H1 (cell line): ENCODE data around the gene RASGRP1. TPM values are rescaled to one million over a fixed set of nuclear protein-coding genes. Genes with fewer than 3 reads are reported as not detected.

Source experiments
- CTCF ChIA-PET: fragments of 300-600 bp; sonication (Branson Sonifier 250); formaldehyde crosslinking; loops from one replicate; lab custom pipeline; 2021; ENCODE audit not compliant: partially characterized antibody; lab: Charles Lee
- POLR2A ChIA-PET: fragments of 300-600 bp; sonication (Branson Sonifier 250); formaldehyde crosslinking; loops from one replicate; lab custom pipeline; 2021; ENCODE audit warnings: inconsistent platforms; ENCODE audit not compliant: partially characterized antibody; lab: Charles Lee
- DNase-seq, 2 experiments: peaks; one replicate each; pipeline versions ENCODE4 v3.0.0 to v3.0.0-alpha.2; 2010 to 2022; ENCODE audit warnings: low spot score in 2 of 2, low read depth in 1 of 2, mixed read lengths in 1 of 2
- FAIRE-seq: peaks from 2 replicates; lab custom pipeline; 2011; peaks lifted over from hg19 to GRCh38; lab: Jason Lieb, UNC
- H2AFZ ChIP-seq: 2 replicates; pipeline ENCODE4 v1.8.1; 2012; ENCODE audit warnings: low read length, inconsistent platforms
- H2AK5ac ChIP-seq: 2 replicates; pipeline ENCODE4 v1.6.1; 2013; ENCODE audit warnings: low read depth, low read length
- H2BK120ac ChIP-seq: replicated peaks from 2 replicates; pipeline ENCODE3; 2013; ENCODE audit warnings: low read depth, low read length, inconsistent platforms
- H2BK12ac ChIP-seq: 2 replicates; pipeline ENCODE4 v1.6.1; 2013; ENCODE audit warnings: low read depth, low read length
- H2BK15ac ChIP-seq: 2 replicates; pipeline ENCODE4 v1.6.1; 2013; ENCODE audit warnings: low read length
- H2BK20ac ChIP-seq: 2 replicates; pipeline ENCODE4 v1.6.1; 2013; ENCODE audit warnings: low read length
- H2BK5ac ChIP-seq: 2 replicates; pipeline ENCODE4 v1.6.1; 2013; ENCODE audit warnings: low read depth, low read length
- H3K14ac ChIP-seq: 2 replicates; pipeline ENCODE4 v1.6.1; 2013; ENCODE audit warnings: inconsistent platforms; ENCODE audit not compliant: insufficient read length
- H3K18ac ChIP-seq: 2 replicates; pipeline ENCODE4 v1.6.1; 2013; ENCODE audit warnings: low read length; ENCODE audit errors: extremely low read depth
- H3K23ac ChIP-seq: 2 replicates; pipeline ENCODE4 v1.6.1; 2013; ENCODE audit warnings: inconsistent platforms; ENCODE audit not compliant: insufficient read length
- H3K23me2 ChIP-seq: 2 replicates; pipeline ENCODE4 v1.6.1; 2013; ENCODE audit warnings: low read depth, low read length
- H3K27ac ChIP-seq: 2 replicates; pipeline ENCODE4 v1.6.1; 2011; ENCODE audit warnings: low read depth, low read length, inconsistent platforms
- H3K27me3 ChIP-seq, 4 experiments: replicated peaks in 1 of 4; 1 replicate in 1 of 4; 2 replicates in 3 of 4; pipeline versions ENCODE4 v1.6.1 to v1.8.1; 2011 to 2013; ENCODE audit warnings: low read length in 3 of 4, mild to moderate bottlenecking in 3 of 4, inconsistent platforms in 2 of 4, mixed read lengths in 2 of 4, moderate library complexity in 1 of 4; ENCODE audit not compliant: control insufficient read depth in 3 of 4, insufficient read depth in 3 of 4; ENCODE audit errors: extremely low read depth in 1 of 4
- H3K36me3 ChIP-seq, 4 experiments: 2 replicates each; pipeline versions ENCODE4 v1.6.1 to v1.8.1; 2011 to 2013; ENCODE audit warnings: mild to moderate bottlenecking in 4 of 4, low read length in 3 of 4, moderate library complexity in 2 of 4, control low read depth in 1 of 4, inconsistent platforms in 1 of 4; ENCODE audit not compliant: insufficient read depth in 4 of 4, control insufficient read depth in 2 of 4
- H3K4ac ChIP-seq: replicated peaks from 2 replicates; pipeline ENCODE3; 2013; ENCODE audit warnings: low read length, low read depth, mixed read lengths, inconsistent platforms; ENCODE audit not compliant: insufficient read length
- H3K4me1 ChIP-seq, 4 experiments: replicated peaks in 1 of 4; 1 replicate in 1 of 4; 2 replicates in 3 of 4; pipeline versions ENCODE4 v1.6.1 to v1.8.1; 2011 to 2013; ENCODE audit warnings: low read length in 3 of 4, inconsistent platforms in 2 of 4, mixed read lengths in 1 of 4; ENCODE audit not compliant: insufficient read depth in 4 of 4, control insufficient read depth in 3 of 4
- H3K4me2 ChIP-seq, 2 experiments: 2 replicates each; pipeline versions ENCODE4 v1.6.1 to v1.8.1; 2011 to 2013; ENCODE audit warnings: low read depth in 2 of 2, low read length in 2 of 2, control low read depth in 1 of 2, inconsistent platforms in 1 of 2, mild to moderate bottlenecking in 1 of 2; ENCODE audit not compliant: insufficient read depth in 1 of 2
- H3K4me3 ChIP-seq, 4 experiments: fragments of 200-600, 300-600 bp in 1 of 4; sonication (generic), shearing (Covaris generic), sonication (Bioruptor Twin) in 1 of 4; 2 replicates each; pipeline versions ENCODE4 v1.5.1 to v1.8.1; 2011 to 2016; ENCODE audit warnings: low read length in 4 of 4, low read depth in 3 of 4, control low read depth in 2 of 4, inconsistent platforms in 2 of 4, mild to moderate bottlenecking in 2 of 4, mixed read lengths in 1 of 4, moderate library complexity in 1 of 4; ENCODE audit not compliant: insufficient read depth in 2 of 4; ENCODE audit errors: extremely low read depth in 1 of 4
- H3K56ac ChIP-seq: replicated peaks from 2 replicates; pipeline ENCODE3; 2013; ENCODE audit warnings: low read depth, mild to moderate bottlenecking, mixed read lengths, low read length, inconsistent platforms; ENCODE audit not compliant: insufficient read length
- H3K79me1 ChIP-seq: 2 replicates; pipeline ENCODE4 v1.6.1; 2013; ENCODE audit warnings: low read depth, low read length, control low read depth
- H3K79me2 ChIP-seq, 2 experiments: 2 replicates each; pipeline versions ENCODE4 v1.6.1 to v1.8.1; 2012 to 2013; ENCODE audit warnings: low read length in 2 of 2, mild to moderate bottlenecking in 2 of 2, inconsistent platforms in 1 of 2; ENCODE audit not compliant: insufficient read depth in 2 of 2, control insufficient read depth in 1 of 2
- H3K9ac ChIP-seq, 4 experiments: replicated peaks in 1 of 4; 1 replicate in 1 of 4; 2 replicates in 3 of 4; pipeline versions ENCODE4 v1.6.1 to v1.8.1; 2011 to 2013; ENCODE audit warnings: low read depth in 3 of 4, low read length in 3 of 4, control low read depth in 2 of 4, mild to moderate bottlenecking in 2 of 4, moderate library complexity in 2 of 4, inconsistent platforms in 1 of 4; ENCODE audit errors: extremely low read depth in 1 of 4
- H3K9me3 ChIP-seq, 2 experiments: 2 replicates each; pipeline versions ENCODE4 v1.6.1 to v1.8.1; 2012 to 2013; ENCODE audit warnings: mild to moderate bottlenecking in 2 of 2, moderate library complexity in 2 of 2, control low read depth in 1 of 2, inconsistent platforms in 1 of 2, low read depth in 1 of 2, low read length in 1 of 2, mixed read lengths in 1 of 2; ENCODE audit not compliant: insufficient read depth in 2 of 2
- H4K20me1 ChIP-seq, 2 experiments: replicated peaks in 1 of 2; 2 replicates each; pipeline versions ENCODE3 to v1.8.1; 2011 to 2013; ENCODE audit warnings: inconsistent platforms in 2 of 2, low read length in 2 of 2, mild to moderate bottlenecking in 1 of 2; ENCODE audit not compliant: insufficient read depth in 2 of 2, control insufficient read depth in 1 of 2
- H4K5ac ChIP-seq: 2 replicates; pipeline ENCODE4 v1.6.1; 2013; ENCODE audit warnings: low read length, low read depth, mixed read lengths, inconsistent platforms; ENCODE audit not compliant: insufficient read length
- H4K8ac ChIP-seq: 2 replicates; pipeline ENCODE4 v1.8.0; 2013; ENCODE audit warnings: mild to moderate bottlenecking, moderate library complexity, low read length, inconsistent platforms; ENCODE audit not compliant: insufficient read depth; ENCODE audit errors: extremely low read depth
- H4K91ac ChIP-seq: replicated peaks from 2 replicates; pipeline ENCODE3; 2013; ENCODE audit warnings: low read length, mixed read lengths, inconsistent platforms; ENCODE audit not compliant: insufficient read length
- JUN ChIP-seq: IDR thresholded peaks from 2 replicates; pipeline ENCODE4 v1.6.1; 2011; ENCODE audit warnings: low read depth, mild to moderate bottlenecking, improper control_type of control experiment, low read length
- PHF8 ChIP-seq: fragments of 200-600 bp; sonication (generic); conservative IDR thresholded peaks from 2 replicates; pipeline ENCODE4 v1.7.1; 2012; ENCODE audit warnings: low read depth, mild to moderate bottlenecking, inconsistent platforms, low read length, moderate library complexity
- POLR2AphosphoS5 ChIP-seq: IDR thresholded peaks from 2 replicates; pipeline ENCODE4 v1.6.1; 2011; ENCODE audit warnings: low read depth, low read length
- SP2 ChIP-seq: IDR thresholded peaks from 2 replicates; pipeline ENCODE4 v1.6.1; 2012; ENCODE audit warnings: mild to moderate bottlenecking, low read length, inconsistent platforms
- TBP ChIP-seq: IDR thresholded peaks from 2 replicates; pipeline ENCODE4 v1.6.1; 2011; ENCODE audit warnings: low read depth, low read length, improper control_type of control experiment
- WGBS, 2 experiments: shearing (Covaris generic) in 1 of 2; methylation state at CpG; one replicate each; pipeline versions ENCODE4 v1.1.6 to v1.1.7; 2013 to 2015; ENCODE audit warnings: low lambda C conversion rate in 2 of 2, mixed read lengths in 2 of 2, inconsistent platforms in 1 of 2, low coverage in 1 of 2, missing lambda C conversion rate in 1 of 2; ENCODE audit not compliant: insufficient replicate concordance in 2 of 2, insufficient coverage in 1 of 2, insufficient read length in 1 of 2; ENCODE audit errors: extremely low coverage in 1 of 2, missing lambda C conversion rate in 1 of 2; 5-methylcytosine and 5-hydroxymethylcytosine counted together
- polyA plus RNA-seq, 7 experiments: library from polyadenylated mRNA; depleted of rRNA in 3 of 7; stranded (reverse) in 5 of 7; unstranded in 2 of 7; fragments of >200 nt in 5 of 7; fragments of 200-250 nt in 2 of 7; gene quantifications; 1 replicate in 5 of 7; 2 replicates in 1 of 7; 4 replicates in 1 of 7; pipeline versions ENCODE4 v1.2.1 to v1.2.3, GENCODE V29; 2011 to 2013; ENCODE audit warnings: missing spikeins in 2 of 7, mixed read lengths in 2 of 7
- total RNA-seq: library from RNA; stranded (reverse); fragmentation: NEBNext Ultra II Directional; extraction: Animal tissue kit (Norgen Biotek cat#: 25700); gene quantifications from 2 replicates; pipeline ENCODE4 v1.2.1, GENCODE V29; 2021

RASGRP1 gene
- total and polyA plus RNA-seq, 2 of the 8 experiments (the other 6 are each of a cell fraction or from before 2014, with no cell fraction given): 1.1 to 2.1 TPM

GRCh38 chr15:38479756-38480155 lies 84.9 kb downstream of the RASGRP1 start:
- FAIRE-seq: no peak
- no peak overlapping the region for H3K9ac ChIP-seq
- whole genome bisulfite sequencing, 2 experiments: 96% methylated on average over 1 of the region's 1 CpG; no CpG with 5 or more reads in 1 of the 2 experiments
- TF ChIP-seq PHF8 (no peak), SP2 (no peak), POLR2AphosphoS5 (no peak), TBP (no peak), JUN (no peak)

More at GRCh38 chr15:38479756-38480155, 84.9 kb downstream of the RASGRP1 start:
- H3K23ac ChIP-seq: no peak overlapping the region
- DNase-seq: no peak
- H2BK5ac ChIP-seq: no peak overlapping the region
- no peak overlapping the region for H3K4me3 ChIP-seq
- no peak overlapping the region for H2BK15ac ChIP-seq
- no peak overlapping the region for H2BK12ac ChIP-seq
- H2AK5ac ChIP-seq: no peak overlapping the region
- no peak overlapping the region for H3K18ac ChIP-seq
- H4K20me1 ChIP-seq: no peaks in the 10 kb centered on the region
- H3K4me2 ChIP-seq: no peak overlapping the region
- H3K27me3 ChIP-seq: no peaks in the 10 kb centered on the region
- no peak overlapping the region for H4K8ac ChIP-seq
- H3K27ac ChIP-seq: no peak overlapping the region
- H3K4me1 ChIP-seq: no peaks in the 10 kb centered on the region
- no peak overlapping the region for H3K56ac ChIP-seq
- no peak overlapping the region for H2BK120ac ChIP-seq
- H3K79me1 ChIP-seq: no peaks in the 10 kb centered on the region
- no peak overlapping the region for H4K5ac ChIP-seq
- peaks cover 3 to 31% (median 17%) of the 10 kb centered on the region in 4 experiments; a peak in 7 of 8 replicates for H3K36me3 ChIP-seq
- H3K79me2 ChIP-seq: no peaks in the 10 kb centered on the region
- H2BK20ac ChIP-seq: no peak overlapping the region
- H3K9me3 ChIP-seq: no peaks in the 10 kb centered on the region
- H3K4ac ChIP-seq: no peak overlapping the region
- H3K14ac ChIP-seq: no peak overlapping the region
- CTCF ChIA-PET: interaction anchor here (0.6 to 1.1 kb wide), 2 partner anchors 13 to 39 kb away, joined by 3 to 4 read pairs; no protein-coding TSS in a partner anchor
- H2AFZ ChIP-seq: no peak overlapping the region
- H4K91ac ChIP-seq: no peak overlapping the region
- POLR2A ChIA-PET: no interaction called here
- no peaks in the 10 kb centered on the region for H3K23me2 ChIP-seq
